Measurements from ENCODE around the gene CPM.
"Not testable (repeated sequence)": the region's sequence is repeated elsewhere in the genome, so short reads cannot be mapped to it uniquely, and the experiment has no call there.

CPM gene

DNA sequence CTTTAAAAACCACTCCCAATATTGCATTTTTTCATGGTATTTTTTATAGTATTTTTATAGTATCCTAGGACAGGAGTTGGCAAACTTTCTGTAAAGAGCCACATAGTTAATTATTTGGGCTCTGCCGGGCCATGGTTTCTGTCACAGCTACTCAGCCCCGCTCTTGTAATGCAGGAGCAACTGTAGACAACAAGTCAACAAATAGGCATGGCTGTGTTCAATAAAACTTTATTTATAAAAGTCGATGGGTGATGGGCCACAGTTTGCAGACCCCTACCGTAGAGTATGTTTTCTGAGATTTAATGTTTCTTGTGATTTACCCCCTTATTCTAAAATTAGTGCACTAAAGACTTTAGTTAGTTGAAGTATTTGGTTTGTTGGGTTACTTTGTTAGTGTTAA is 99.5 kb downstream of the CPM start:
- in situ Hi-C loops (cut with HindIII; ENCODE audit: low sequenced_read_pairs), result no loop called here

DNA sequence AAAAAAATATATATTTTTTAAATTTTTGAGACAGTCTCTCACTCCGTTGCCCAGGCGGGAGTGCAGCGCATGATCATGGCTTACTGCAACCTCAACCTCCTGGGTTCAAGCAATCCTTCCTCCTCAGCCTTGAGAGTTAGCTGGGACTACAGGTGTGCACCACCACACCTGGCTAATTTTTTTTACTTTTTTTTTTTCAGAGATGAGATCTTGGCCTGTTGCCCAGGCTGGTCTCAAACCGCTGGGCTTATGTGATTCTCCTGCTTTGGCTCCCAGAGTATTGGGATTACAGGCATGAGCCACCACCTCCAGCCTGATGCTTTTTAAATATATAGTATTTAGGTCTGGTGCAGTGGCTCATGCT is 100.5 kb downstream of the CPM start:
- in situ Hi-C loops (cut with HindIII; ENCODE audit: low sequenced_read_pairs), result no loop called here

DNA sequence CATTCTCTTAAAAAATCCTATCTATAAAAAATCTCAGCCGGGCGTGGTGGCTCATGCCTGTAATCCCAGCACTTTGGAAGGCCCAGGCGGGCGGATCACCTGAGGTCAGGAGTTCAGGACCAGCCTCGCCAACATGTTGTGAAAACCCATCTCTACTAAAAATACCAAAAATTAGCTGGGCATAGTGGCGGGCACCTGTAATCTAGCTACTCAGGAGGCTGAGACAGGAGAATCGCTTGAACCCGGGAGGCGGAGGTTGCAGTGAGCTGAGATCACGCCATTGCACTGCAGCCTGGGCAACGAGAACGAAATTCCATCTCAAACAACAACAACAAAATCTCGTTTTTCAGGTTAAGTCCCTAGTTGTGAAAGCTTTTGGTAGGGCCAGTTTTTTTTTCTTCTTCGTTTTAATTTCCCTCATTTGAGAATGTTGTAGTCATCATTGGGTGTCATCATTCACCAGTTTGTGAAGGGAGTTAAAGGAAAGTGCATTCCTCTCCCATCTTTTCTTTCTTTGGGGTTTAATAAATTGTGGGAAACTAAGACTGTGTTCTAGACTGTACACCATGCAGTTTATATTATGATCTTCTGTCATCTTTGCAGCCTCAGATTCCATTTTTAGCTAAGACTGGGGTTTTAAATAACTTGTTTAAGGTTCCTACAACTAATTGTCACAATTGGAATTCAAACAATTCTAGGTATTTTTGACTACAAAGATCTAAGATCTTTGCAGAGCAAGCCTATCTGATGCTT is 101.0 kb downstream of the CPM start:
- in situ Hi-C loops (cut with HindIII; ENCODE audit: low sequenced_read_pairs), result no loop called here

DNA sequence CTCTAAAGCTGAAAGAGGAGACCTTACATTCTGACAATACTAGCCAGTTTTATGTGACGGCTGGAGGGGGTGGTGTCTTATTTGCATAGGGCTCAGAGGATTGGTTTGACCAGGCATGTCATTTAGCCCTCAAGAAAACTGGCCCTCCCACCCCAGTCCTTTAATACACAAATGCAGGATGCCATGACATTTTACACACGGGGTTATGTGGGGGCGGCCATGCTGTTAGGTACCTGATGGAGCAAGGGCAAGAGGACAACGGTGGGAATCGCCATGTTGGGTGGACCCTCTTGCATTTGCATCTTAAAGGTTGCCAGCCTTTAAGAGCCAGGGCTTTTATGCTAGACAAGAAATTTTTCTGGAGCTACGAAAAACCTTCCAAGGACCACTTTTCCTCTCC is 101.7 kb downstream of the CPM start:
- in situ Hi-C loops (cut with HindIII; ENCODE audit: low sequenced_read_pairs), result no loop called here

DNA sequence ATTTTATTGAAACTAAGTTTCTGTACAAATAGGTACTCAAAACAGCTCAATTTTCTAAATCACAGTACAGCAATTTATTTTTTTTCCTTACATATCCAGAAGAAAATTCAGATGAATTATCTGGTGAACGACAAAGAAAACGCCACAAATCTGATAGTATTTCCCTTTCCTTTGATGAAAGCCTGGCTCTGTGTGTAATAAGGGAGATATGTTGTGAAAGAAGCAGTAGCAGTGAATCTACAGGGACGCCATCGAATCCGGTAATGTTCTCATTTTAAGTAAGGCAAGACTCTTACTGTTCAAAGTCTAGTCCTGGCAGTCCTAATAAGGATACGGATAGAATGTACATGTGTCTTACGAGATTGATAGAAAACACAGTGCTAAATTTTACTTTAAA is 104.3 kb downstream of the CPM start:
- in situ Hi-C loops (cut with HindIII; ENCODE audit: low sequenced_read_pairs), result no loop called here

DNA sequence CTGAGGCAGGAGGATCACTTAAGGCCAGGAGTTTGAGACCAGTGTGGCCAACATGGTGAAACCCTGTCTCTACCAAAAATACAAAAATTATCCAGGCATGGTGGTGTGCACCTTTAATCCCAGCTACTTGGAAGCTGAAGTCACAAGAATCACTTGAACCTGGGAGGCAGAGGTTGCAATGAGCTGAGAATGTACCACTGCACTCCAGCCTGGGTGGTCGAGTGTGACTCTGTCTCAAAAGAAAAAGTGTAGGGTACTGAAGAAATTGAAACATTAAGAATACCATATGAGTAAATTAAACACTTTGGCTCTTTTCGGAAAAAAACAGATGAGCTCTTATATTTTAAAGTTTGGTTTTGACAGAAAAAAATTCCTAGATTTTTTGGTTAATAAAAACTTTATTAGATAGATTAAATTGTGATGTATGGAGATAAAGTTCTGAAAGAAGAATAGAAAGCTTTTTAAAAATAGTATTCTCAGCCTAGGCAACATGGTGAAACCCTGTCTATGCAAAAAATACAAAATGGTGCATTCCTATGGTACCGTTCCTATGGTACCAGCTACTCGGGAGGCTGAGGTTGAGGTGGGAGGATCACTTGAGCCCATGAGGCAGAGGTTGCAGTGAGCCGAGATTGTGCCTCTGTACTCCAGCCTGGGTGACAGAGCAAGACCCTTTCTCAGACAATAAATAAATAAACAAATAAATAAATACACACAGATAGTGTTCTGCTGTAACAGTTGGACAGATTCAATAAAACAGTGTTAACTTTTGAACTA is 104.9 kb downstream of the CPM start:
- in situ Hi-C loops (cut with HindIII; ENCODE audit: low sequenced_read_pairs), result no loop called here

DNA sequence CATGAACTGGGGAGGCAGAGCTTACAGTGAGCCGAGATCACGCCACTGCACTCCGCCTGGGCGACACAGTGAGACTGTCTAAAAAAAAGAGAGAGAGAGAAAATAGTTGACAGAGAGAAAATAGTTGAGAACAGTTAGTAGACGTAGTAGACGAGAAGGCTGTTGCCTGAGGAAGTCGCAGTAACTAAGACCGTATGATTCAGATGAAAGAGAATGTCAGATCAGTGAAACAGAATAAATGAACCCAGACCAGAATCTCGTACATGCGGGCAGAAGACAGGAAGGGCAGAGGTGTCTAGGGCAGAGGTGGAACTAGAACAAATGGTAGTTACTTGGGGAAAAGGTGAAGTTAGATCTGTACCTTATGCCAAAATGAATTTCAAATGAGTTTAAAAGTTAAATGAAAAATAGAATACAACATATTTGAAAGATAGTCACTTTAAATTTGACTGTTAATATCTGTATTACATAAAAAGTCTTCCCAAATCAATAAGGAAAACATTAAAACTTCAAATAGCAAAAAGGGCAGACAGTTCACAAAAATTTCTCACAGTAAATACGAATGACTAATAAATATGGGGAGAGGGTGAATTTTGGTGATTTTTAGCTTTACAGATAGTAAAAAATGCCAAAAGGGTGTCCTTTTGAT is 107.3 kb downstream of the CPM start:
- in situ Hi-C loops (cut with HindIII; ENCODE audit: low sequenced_read_pairs), result no loop called here

DNA sequence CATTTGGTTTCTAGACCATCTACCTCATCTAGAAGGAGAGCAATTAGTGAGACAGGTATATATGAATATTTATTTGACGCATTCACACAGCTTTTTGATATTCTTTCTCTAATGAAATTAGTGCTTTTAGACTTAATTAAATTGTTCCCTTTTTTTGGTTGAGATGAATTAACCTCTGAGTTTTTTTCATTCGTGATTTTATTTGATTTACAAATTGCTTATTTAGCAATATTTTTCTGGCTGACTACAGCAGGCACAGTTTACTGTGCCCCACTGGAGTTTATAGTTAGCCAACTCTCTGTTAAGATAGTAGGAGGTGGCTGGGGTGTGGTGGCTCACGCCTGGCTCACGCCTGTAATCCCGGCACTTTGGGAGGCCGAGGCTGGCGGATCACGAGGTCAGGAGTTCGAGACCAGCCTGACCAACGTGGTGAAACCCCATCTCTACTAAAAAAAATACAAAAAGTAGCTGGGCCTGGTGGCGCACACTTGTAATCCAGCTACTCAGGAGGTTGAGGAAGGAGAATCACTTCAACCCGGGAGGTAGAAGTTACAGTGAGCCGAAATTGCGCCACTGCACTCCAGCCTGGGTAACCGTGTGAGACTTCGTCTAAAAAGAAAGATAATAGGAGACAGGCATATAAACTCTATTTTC is 108.2 kb downstream of the CPM start:
- in situ Hi-C loops (cut with HindIII; ENCODE audit: low sequenced_read_pairs), result no loop called here

DNA sequence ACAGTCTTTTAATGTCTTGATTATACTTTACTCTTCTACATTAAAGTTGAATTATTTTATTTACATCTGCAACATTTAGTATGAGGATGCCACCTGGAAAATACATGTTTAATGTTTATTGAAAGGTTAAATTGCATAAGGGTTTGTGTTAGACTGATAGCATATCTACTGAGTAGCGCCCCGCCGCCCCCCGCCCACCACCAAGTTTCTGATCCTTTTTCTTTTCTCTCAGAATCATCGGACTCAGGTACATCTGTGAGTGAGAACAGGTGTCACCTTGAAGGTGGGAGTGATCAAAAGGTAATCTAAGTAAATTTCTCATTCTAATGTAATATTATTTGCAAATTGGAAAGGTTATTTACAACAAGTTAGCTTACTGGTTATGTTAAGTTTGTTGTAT is 108.8 kb downstream of the CPM start:
- in situ Hi-C loops (cut with HindIII; ENCODE audit: low sequenced_read_pairs), result no loop called here

DNA sequence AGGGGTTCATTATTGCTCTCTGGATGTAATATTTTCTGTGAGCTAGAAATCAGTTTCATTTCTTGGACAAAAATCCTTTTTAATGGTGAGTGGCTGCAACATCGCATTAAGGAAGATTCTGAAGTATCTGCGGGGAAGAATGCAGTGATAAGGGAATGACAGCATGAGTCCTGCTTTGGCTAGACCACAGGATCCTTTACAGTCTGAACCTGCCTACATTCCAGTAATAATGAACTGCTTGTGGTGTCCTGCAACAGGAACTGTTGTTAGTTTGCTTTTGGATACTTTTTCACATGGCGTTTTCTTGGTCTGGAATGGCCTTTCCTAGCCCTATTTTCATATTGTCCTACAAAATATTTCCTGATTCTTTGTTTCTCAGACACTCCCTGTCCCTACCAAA is 109.3 kb downstream of the CPM start:
- in situ Hi-C loops (cut with HindIII; ENCODE audit: low sequenced_read_pairs), result no loop called here

DNA sequence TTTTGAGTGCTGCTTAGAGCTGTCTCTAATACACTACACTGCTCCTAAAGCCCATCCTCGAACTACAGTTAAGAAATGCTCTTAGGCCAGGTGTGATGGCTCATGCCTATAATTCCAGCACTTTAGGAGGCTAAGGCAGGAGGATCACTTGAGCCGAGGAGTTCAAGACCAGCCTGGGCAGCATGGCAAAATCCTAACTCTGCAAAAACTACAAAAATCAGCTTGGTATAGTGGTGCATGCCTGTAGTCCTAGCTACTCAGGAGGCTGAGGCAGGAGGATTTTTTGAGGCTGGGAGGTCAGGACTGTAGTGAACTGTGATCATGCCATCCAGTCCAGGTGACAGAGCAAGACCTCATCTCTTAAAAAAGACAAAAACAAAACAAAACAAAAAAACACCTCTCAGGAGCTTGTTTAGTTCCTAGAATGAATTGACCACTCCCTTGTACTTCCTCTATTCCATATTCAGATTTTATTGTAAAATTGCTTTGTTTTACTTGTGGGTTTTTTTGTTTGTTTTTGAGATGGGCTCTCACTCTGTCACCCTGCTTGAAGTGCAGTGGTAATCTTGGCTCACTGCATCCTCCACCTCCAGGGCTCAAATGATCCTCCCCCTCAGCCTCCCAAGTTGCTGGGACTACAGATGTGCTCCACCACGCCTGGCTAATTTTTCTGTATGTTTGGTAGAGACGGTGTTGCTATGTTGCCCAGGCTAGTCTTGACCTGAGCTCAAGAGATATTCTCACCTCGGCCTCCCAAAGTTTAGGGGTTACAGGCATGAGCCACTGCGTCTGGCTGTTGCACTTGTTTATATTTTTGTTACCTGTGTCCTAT is 111.4 kb downstream of the CPM start:
- in situ Hi-C loops (cut with HindIII; ENCODE audit: low sequenced_read_pairs), result no loop called here

DNA sequence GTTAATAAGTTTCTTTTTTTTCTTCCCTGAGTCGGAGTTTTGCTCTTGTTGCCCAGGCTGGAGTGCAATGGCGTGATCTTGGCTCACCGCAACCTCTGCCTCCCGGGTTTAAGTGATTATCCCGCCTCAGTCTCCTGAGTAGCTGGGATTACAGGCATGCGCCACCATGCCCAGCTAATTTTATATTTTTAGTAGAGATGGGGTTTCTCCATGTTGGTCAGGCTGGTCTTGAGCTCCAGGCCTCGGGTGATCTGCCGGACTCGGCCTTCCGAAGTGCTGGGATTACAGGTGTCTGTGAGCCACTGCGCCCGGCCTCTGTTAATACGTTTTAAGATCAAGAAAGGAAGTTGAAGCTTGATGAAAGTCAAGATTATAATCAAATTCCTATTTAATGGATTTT is 113.5 kb downstream of the CPM start:
- in situ Hi-C loops (cut with HindIII; ENCODE audit: low sequenced_read_pairs), result not testable (repeated sequence)

DNA sequence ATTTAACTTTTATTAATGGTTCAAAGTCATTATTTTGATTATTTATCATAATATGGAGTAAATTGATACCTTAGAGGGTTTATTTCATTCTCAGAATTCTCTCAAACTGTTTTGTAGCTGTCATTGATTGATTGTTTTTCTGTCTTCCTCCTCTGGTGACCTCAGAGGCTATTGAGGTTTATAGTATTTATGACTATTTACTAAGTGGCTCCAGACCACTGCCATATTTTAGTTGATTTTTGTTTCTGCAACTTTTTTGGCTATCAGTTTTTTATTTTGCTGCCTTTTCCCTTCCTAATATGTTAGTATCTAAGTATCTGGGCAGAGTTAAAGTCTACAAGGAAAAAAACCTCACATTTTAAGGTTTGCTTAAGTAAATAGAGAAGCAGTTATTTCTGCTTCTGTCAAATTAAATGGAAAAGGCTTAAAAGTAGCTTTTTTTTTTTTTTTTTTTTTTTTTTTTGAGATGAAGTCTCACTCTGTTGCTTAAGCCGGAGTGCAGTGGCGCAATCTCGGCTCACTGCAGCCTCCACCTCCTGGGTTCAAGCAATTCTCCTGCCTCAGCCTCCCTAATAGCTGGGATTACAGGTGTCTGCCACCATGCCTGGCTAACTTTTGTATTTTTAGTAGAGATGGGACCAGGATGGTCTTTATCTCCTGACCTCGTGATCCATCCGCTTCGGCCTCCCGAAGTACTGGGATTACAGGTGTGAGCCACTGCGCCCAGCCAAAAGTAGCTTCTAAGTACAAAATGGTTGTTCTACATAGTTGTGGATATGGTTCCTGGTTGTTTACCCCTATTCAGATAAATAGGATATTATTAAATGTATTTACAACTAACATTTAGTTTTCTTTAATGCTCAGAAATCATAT is 116.8 kb downstream of the CPM start:
- in situ Hi-C loops (cut with HindIII; ENCODE audit: low sequenced_read_pairs), result no loop called here

DNA sequence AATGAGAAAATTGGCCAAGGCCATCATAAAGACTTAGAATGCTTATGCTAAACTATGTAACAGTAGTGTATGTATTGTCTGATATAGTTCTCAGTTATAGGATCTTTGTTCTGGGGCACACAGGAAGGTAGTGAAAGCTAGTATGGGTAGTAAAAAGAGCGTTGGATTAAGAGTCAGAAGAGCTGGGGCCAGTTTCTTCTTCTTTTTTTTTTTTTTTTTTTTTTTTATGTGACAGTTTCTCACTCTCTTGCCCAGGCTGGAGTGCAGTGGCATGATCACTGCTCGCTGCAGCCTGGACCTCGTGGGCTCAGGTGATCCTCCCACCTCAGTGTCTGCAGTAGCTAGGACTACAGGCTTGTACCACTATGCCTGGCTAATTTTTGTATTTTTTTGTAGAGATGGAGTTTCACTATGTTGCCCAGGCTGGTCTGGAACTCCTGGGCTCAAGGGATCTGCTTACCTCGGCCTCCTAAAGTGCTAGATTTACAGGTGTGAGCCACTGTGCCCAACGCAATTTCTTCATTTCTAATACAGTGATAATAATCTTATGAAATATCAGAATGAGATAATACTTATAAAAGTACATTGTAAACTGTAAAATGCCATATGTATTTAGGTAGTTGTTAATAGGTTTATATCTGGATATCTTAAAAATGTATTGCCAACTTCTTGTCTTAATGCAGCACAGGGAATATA is 117.6 kb downstream of the CPM start:
- in situ Hi-C loops (cut with HindIII; ENCODE audit: low sequenced_read_pairs), result no loop called here

DNA sequence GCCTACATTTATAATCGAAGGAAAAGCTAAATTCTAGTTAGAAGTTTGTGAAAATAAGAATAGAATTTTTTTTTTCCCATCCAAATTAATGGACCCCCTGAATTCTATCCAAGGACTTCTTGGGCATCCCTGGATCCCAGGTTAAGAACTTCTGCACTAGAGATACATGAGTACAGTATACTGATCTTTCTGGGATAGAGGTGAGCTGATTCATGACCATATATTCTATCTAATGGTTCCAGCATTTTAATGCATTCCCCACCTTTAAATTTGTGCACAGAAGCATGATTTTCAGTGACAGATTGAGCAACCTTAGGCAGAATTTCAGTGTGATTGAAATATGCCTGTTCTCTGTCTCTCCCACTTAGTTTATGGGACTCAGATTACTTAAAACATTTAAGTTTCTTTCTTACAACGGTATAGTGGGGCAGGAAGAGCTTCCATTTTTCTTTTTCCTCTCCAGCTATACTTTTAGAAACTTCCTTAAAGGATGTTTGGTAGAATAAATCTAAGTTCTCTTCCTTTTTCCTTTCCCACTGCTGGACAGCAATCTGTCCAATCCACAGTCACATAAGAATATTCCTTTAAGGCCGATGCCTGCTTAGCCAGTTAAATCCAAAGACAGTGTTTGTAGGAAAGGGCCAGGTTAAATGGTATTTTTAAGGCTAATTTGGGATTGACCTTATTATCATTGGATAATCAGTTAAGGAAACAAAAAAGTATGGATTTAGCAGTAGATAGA is 118.3 kb downstream of the CPM start:
- in situ Hi-C loops (cut with HindIII; ENCODE audit: low sequenced_read_pairs), result no loop called here

DNA sequence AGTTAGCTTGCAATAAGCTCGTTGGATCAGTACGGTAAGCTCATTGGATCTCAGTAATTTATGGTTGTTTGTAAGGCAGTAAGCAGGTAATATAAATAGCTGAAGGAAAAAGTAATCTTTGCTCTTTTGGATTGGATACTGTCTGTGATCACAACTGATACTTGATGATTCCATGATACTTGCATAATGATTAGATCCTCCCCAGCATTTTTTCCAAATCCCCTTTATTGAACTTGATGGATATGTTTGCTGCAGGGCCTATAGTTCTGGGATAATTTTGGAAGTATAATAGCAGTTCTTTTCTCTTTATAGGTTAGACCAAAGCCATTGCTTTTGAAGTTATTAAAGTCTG is 119.8 kb downstream of the CPM start:
- in situ Hi-C loops (cut with HindIII; ENCODE audit: low sequenced_read_pairs), result no loop called here

DNA sequence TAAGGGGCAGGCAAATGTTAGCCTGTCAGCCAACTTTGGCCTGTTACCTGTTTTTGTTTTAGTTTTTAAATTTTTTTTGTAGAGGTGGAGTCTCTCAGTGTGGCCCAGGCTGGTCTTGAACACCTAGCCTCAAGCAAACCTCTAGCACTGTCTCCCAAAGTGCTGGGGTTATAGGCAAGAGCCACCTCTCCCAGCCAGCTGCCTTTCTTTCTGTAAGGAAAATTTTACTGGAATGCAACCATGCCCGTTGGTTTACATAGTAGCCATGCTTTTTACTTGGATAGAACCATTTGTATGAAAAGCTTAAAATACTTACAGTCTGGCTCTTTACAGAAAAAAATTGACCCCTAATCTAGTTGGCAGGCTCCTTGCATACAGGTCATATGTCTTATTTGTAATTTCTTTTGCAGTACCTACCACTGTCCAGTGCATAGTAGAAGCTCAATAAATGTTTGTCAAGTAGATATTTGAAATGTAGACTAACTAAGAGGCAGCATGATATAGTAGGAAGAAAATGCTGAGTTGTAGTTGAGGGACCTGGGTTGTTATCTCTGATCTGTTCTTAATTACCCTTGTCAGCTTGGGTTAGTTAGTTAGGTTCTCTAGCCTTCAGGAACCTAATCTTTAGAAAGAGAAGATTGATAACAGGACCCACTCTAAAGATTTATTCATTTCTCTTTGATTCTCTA is 120.3 kb downstream of the CPM start:
- in situ Hi-C loops (cut with HindIII; ENCODE audit: low sequenced_read_pairs), result no loop called here

DNA sequence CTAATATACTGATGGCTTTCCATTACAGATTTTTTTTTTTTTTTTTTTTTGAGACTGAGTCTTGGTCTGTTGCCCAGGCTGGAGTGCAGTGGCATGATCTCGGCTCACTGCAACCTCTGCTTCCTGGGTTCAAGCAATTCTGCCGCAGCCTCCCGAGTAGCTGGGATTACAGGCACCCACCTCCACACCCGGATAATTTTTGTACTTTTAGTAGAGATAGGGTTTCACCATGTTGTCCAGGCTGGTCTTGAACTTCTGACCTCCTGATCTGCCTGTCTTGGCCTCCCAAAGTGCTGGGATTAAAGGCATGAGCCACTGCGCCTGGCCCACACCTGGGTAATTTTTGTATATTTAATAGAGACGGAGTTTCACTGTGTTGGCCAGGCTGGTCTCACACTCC is 121.4 kb downstream of the CPM start:
- in situ Hi-C loops (cut with HindIII; ENCODE audit: low sequenced_read_pairs), result not testable (repeated sequence)

Measured in DLD1 (cell line).